Measurements from ENCODE around the gene KCNK10.

Gene KCNK10

DNA sequence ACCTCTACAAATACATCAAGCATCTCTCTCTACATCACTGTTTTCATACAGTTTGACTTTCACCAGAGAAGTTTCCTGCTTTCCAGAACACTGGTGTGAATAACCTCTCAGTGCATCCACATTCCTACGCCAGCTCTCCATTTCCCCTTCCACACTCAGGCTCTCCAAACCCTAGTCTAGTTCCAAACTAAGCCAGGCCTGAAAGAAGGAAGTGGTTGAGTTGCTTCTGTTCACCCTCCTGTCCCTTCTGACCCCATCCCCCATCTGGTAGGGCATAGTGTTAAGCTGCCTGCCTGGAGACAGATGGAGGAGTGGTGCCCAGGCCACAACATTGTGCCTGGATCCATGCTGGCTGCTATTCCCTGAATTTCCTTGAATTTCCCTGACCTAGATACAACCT, 185.7 kb downstream of the KCNK10 start:
- H3K4me1 Mint-ChIP-seq (ENCODE audit: low read depth), result no peaks in the 10 kb centered on the region
- H3K27ac Mint-ChIP-seq, result no peak overlapping the region
- H3K9me3 Mint-ChIP-seq, result no peaks in the 10 kb centered on the region
- H3K4me3 Mint-ChIP-seq, result no peak overlapping the region
- H3K27me3 Mint-ChIP-seq (ENCODE audit: low read depth), result peaks cover 8% of the 10 kb centered on the region
- no peaks in the 10 kb centered on the region for H3K36me3 Mint-ChIP-seq (ENCODE audit: low read depth)
